CD8-positive, alpha-beta memory T cell (primary cell): ENCODE results near the gene TRAK2. TPM values are rescaled to one million over a fixed set of nuclear protein-coding genes. Genes with fewer than 3 reads are reported as not detected.
A peak's percentile ranks its signal among the peaks of the same experiment; 100 is the strongest.
"Not testable (repeated sequence)": the region's sequence is repeated elsewhere in the genome, so short reads cannot be mapped to it uniquely, and the experiment has no call there.

Source experiments
- CTCF ChIA-PET: fragments of 350-600 bp; sonication (Branson Sonifier 250); formaldehyde crosslinking; loops from one replicate; lab custom pipeline; 2021; ENCODE audit warnings: antibody characterized with exemption; lab: Charles Lee
- POLR2A ChIA-PET: fragments of 350-600 bp; sonication (Branson Sonifier 250); formaldehyde crosslinking; loops from one replicate; lab custom pipeline; 2021; ENCODE audit warnings: antibody characterized with exemption; lab: Charles Lee
- DNase-seq, 5 donors: peaks; one replicate each; pipeline versions ENCODE4 v3.0.0 to v3.0.0-alpha.2; 2020 to 2022; ENCODE audit warnings: mixed read lengths in 1 of 5
- H3K27ac ChIP-seq: one replicate; pipeline ENCODE4 v1.7.0; 2013; ENCODE audit warnings: low read depth, mild to moderate bottlenecking, low read length, moderate library complexity
- H3K27me3 ChIP-seq: 2 replicates; pipeline ENCODE4 v1.7.0; 2013; ENCODE audit warnings: low read length, mild to moderate bottlenecking; ENCODE audit not compliant: insufficient read depth, poor library complexity, severe bottlenecking
- H3K36me3 ChIP-seq: 2 replicates; pipeline ENCODE4 v1.7.0; 2013; ENCODE audit warnings: mild to moderate bottlenecking, low read length, moderate library complexity; ENCODE audit not compliant: insufficient read depth
- H3K4me1 ChIP-seq: 2 replicates; pipeline ENCODE4 v1.7.0; 2013; ENCODE audit warnings: mild to moderate bottlenecking, low read length, moderate library complexity; ENCODE audit not compliant: insufficient read depth
- H3K4me3 ChIP-seq: 2 replicates; pipeline ENCODE4 v1.7.0; 2013; ENCODE audit warnings: mild to moderate bottlenecking, low read length
- H3K9me3 ChIP-seq: 2 replicates; pipeline ENCODE4 v1.7.0; 2013; ENCODE audit warnings: mild to moderate bottlenecking, low read length
- H3K27ac Mint-ChIP-seq, 8 donors: one replicate each; pipeline ENCODE4 v1.8.0; 2020 to 2021; ENCODE audit warnings: mixed read lengths in 8 of 8, mild to moderate bottlenecking in 6 of 8, inconsistent platforms in 3 of 8, moderate library complexity in 3 of 8
- H3K27me3 Mint-ChIP-seq, 2 donors: one replicate each; pipeline ENCODE4 v1.8.0; 2020 to 2021; ENCODE audit warnings: mixed read lengths in 2 of 2, mild to moderate bottlenecking in 1 of 2, moderate library complexity in 1 of 2
- H3K36me3 Mint-ChIP-seq, 3 donors: one replicate each; pipeline ENCODE4 v1.8.0; 2020 to 2021; ENCODE audit warnings: mixed read lengths in 3 of 3, inconsistent platforms in 1 of 3, mild to moderate bottlenecking in 1 of 3
- H3K4me1 Mint-ChIP-seq, 3 donors: one replicate each; pipeline ENCODE4 v1.8.0; 2020 to 2021; ENCODE audit warnings: mixed read lengths in 3 of 3, inconsistent platforms in 1 of 3, mild to moderate bottlenecking in 1 of 3
- H3K4me3 Mint-ChIP-seq, 7 donors: one replicate each; pipeline ENCODE4 v1.8.0; 2020 to 2021; ENCODE audit warnings: mixed read lengths in 7 of 7, mild to moderate bottlenecking in 6 of 7, moderate library complexity in 4 of 7, inconsistent platforms in 2 of 7
- H3K9me3 Mint-ChIP-seq, 5 donors: one replicate each; pipeline ENCODE4 v1.8.0; 2020 to 2022; ENCODE audit warnings: mixed read lengths in 5 of 5, mild to moderate bottlenecking in 3 of 5, moderate library complexity in 2 of 5, inconsistent platforms in 1 of 5
- polyA plus RNA-seq: library from polyadenylated mRNA; unstranded; fragments of 300-500 nt; fragmentation: Illumina TruSeq; gene quantifications from one replicate; pipeline ENCODE4 v1.2.3, GENCODE V29; 2021
- total RNA-seq, 2 experiments: library from RNA; stranded (reverse); gene quantifications; one replicate each; pipeline ENCODE4 v1.2.3, GENCODE V29; 2021

Gene TRAK2, protein sequence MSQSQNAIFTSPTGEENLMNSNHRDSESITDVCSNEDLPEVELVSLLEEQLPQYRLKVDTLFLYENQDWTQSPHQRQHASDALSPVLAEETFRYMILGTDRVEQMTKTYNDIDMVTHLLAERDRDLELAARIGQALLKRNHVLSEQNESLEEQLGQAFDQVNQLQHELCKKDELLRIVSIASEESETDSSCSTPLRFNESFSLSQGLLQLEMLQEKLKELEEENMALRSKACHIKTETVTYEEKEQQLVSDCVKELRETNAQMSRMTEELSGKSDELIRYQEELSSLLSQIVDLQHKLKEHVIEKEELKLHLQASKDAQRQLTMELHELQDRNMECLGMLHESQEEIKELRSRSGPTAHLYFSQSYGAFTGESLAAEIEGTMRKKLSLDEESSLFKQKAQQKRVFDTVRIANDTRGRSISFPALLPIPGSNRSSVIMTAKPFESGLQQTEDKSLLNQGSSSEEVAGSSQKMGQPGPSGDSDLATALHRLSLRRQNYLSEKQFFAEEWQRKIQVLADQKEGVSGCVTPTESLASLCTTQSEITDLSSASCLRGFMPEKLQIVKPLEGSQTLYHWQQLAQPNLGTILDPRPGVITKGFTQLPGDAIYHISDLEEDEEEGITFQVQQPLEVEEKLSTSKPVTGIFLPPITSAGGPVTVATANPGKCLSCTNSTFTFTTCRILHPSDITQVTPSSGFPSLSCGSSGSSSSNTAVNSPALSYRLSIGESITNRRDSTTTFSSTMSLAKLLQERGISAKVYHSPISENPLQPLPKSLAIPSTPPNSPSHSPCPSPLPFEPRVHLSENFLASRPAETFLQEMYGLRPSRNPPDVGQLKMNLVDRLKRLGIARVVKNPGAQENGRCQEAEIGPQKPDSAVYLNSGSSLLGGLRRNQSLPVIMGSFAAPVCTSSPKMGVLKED
- total RNA-seq, result 10 to 100 TPM; 24.9 to 26.0 TPM
- 40.1 TPM for polyA plus RNA-seq

GRCh38 chr2:201451292-201452057 is at the start of gene TRAK2, which contains the start of gene STRADB:
TSS of gene TRAK2 (minus strand) at chr2:201451458. CDS start at chr2:201420507, 30,951 bp downstream.
TSS of gene STRADB (plus strand) at chr2:201451740. CDS start at chr2:201454841, 3,101 bp downstream.
- H3K27me3 ChIP-seq, result no peaks in the 10 kb centered on the region
- H3K9me3 Mint-ChIP-seq, result no peaks in the 10 kb centered on the region
- POLR2A ChIA-PET, result interaction anchor here (0.7 to 2.9 kb wide), 13 partner anchors 11 to 815 kb away, joined by 3 to 18 read pairs (median 6); partner anchors contain the start of genes ALS2, CASP8, NIF3L1 and PPIL3
- peaks cover 0 to 23% (median 2%) of the 10 kb centered on the region in 3 donors for H3K36me3 Mint-ChIP-seq
- H3K4me3 ChIP-seq, result peak within 1 kb of the TSS; percentile 99
- peak within 1 kb of the TSS; percentile 92 to 99 (median 96) for H3K27ac Mint-ChIP-seq
- peak within 1 kb of the TSS; percentile 92 for H3K27ac ChIP-seq
- H3K27me3 Mint-ChIP-seq, result no peaks in the 10 kb centered on the region
- H3K36me3 ChIP-seq, result no peaks in the 10 kb centered on the region
- H3K4me1 ChIP-seq, result peaks cover 47% of the 10 kb centered on the region
- H3K9me3 ChIP-seq, result no peaks in the 10 kb centered on the region
- DNase-seq, result peak; percentile 94 to 97 (median 95)
- peaks cover 44 to 58% (median 56%) of the 10 kb centered on the region in 3 donors for H3K4me1 Mint-ChIP-seq
- H3K4me3 Mint-ChIP-seq, result peak within 1 kb of the TSS; percentile 96 to 100 (median 97)
- CTCF ChIA-PET, result interaction anchor here (0.8 to 2.5 kb wide), 11 partner anchors 10 to 330 kb away, joined by 3 to 11 read pairs (median 3); partner anchors contain the start of genes ALS2 and CASP10

- ChIA-PET POLR2A (no interaction called here), CTCF (no interaction called here)
- no peak overlapping the region for H3K27ac Mint-ChIP-seq
- no peak overlapping the region for H3K4me3 Mint-ChIP-seq
- no peaks in the 10 kb centered on the region for H3K27me3 ChIP-seq
- no peaks in the 10 kb centered on the region for H3K36me3 ChIP-seq
- H3K36me3 Mint-ChIP-seq, result peaks cover 4 to 41% (median 5%) of the 10 kb centered on the region in 3 donors
- H3K4me3 ChIP-seq, result no peak overlapping the region
- H3K4me1 Mint-ChIP-seq, result no peaks in the 10 kb centered on the region
- no peaks in the 10 kb centered on the region for H3K4me1 ChIP-seq
- H3K27ac ChIP-seq, result no peak overlapping the region
- no peak for DNase-seq
- H3K9me3 ChIP-seq, result no peaks in the 10 kb centered on the region
- H3K27me3 Mint-ChIP-seq, result peaks cover 2 to 4% of the 10 kb centered on the region in 2 donors
- peaks cover 17 to 29% (median 21%) of the 10 kb centered on the region in 5 donors for H3K9me3 Mint-ChIP-seq
Measured at GRCh38 chr2:201500534-201500933, 49.3 kb upstream of the TRAK2 start.

GRCh38 chr2:201496785-201497184 is 45.5 kb upstream of the TRAK2 start:
- H3K27ac ChIP-seq, result no peak overlapping the region
- Mint-ChIP-seq H3K27me3 (peaks cover 0 to 9% of the 10 kb centered on the region in 2 donors), H3K27ac (no peak overlapping the region), H3K9me3 (peaks cover 4 to 10% (median 7%) of the 10 kb centered on the region in 5 donors), H3K36me3 (peaks cover 0 to 17% (median 3%) of the 10 kb centered on the region in 3 donors), H3K4me3 (no peak overlapping the region), H3K4me1 (no peaks in the 10 kb centered on the region)
- ChIA-PET POLR2A (no interaction called here), CTCF (no interaction called here)
- H3K27me3 ChIP-seq, result no peaks in the 10 kb centered on the region
- no peaks in the 10 kb centered on the region for H3K36me3 ChIP-seq
- no peak for DNase-seq
- H3K4me3 ChIP-seq, result no peak overlapping the region
- H3K9me3 ChIP-seq, result no peaks in the 10 kb centered on the region
- no peaks in the 10 kb centered on the region for H3K4me1 ChIP-seq

DNA sequence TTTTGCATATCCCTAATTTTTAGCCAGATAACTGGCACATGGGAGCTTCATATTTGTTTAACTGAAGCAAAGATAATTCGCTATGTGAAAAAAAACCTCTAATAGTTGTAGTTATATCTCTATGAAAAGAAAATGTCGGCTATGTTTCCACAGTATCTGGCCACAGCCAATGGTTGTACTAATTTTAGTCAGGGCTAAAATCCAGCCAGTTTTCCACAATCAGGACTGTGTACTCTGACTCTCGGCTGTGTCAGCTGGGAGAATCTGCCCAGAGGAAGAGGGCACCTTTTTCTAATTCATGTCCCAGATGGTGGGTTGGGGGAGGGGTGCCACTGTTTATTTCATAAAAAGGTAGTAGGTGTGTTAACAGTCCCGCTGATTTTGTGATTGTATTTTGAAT is 39.0 kb upstream of the TRAK2 start:
- Mint-ChIP-seq H3K4me1 (no peaks in the 10 kb centered on the region), H3K27me3 (peaks cover 2 to 9% of the 10 kb centered on the region in 2 donors), H3K27ac (no peak overlapping the region), H3K36me3 (no peaks in the 10 kb centered on the region), H3K4me3 (no peak overlapping the region), H3K9me3 (no peaks in the 10 kb centered on the region)
- Histone ChIP-seq H3K4me3 (no peak overlapping the region), H3K27ac (no peak overlapping the region), H3K27me3 (no peaks in the 10 kb centered on the region), H3K4me1 (no peaks in the 10 kb centered on the region), H3K9me3 (no peaks in the 10 kb centered on the region), H3K36me3 (no peaks in the 10 kb centered on the region)
- DNase-seq, result no peak
- ChIA-PET CTCF (no interaction called here), POLR2A (no interaction called here)

- Mint-ChIP-seq H3K4me1 (no peaks in the 10 kb centered on the region), H3K36me3 (peaks cover 0 to 14% (median 0%) of the 10 kb centered on the region in 3 donors), H3K4me3 (no peak overlapping the region), H3K27me3 (peaks cover 0 to 5% of the 10 kb centered on the region in 2 donors), H3K27ac (no peak overlapping the region), H3K9me3 (peaks cover 0 to 4% (median 2%) of the 10 kb centered on the region in 5 donors)
- Histone ChIP-seq H3K4me1 (no peaks in the 10 kb centered on the region), H3K4me3 (no peak overlapping the region), H3K27me3 (no peaks in the 10 kb centered on the region), H3K9me3 (no peaks in the 10 kb centered on the region), H3K36me3 (no peaks in the 10 kb centered on the region), H3K27ac (no peak overlapping the region)
- CTCF ChIA-PET, result no interaction called here
- DNase-seq, result no peak
- POLR2A ChIA-PET, result no interaction called here
Measured at GRCh38 chr2:201484805-201485204, 33.5 kb upstream of the TRAK2 start.

GRCh38 chr2:201483758-201484157 is 32.5 kb upstream of the TRAK2 start:
- H3K27me3 Mint-ChIP-seq, H3K27ac Mint-ChIP-seq, CTCF ChIA-PET, DNase-seq, H3K4me3 Mint-ChIP-seq, H3K4me3 ChIP-seq, H3K4me1 Mint-ChIP-seq, H3K9me3 ChIP-seq, H3K27ac ChIP-seq, H3K4me1 ChIP-seq, H3K36me3 ChIP-seq, H3K27me3 ChIP-seq, H3K9me3 Mint-ChIP-seq: not testable (repeated sequence)
- POLR2A ChIA-PET, result interaction anchor here (0.7 kb wide), 1 partner anchor 115 kb away, joined by 3 read pairs; no protein-coding TSS in a partner anchor
- peaks cover 0 to 14% (median 0%) of the 10 kb centered on the region in 3 donors for H3K36me3 Mint-ChIP-seq

DNA sequence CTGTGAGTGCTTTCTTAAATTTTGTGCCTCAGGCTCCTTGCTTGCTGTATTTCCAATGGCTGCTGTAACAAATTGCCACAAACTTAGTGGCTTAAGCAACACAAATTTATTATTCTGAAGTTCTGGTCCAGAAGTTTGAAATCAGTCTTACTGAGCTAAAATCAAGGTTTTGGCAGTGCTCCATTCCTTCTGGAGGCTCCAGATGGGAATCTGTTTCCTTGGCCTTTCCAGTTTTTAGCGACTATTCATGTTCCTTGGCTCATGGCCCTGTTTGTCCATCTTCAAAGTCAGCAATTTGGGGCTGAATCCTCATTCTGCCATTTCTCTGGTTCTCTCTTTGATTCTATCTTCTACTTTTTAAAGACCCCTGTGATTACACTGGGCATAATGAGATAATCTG is 32.1 kb upstream of the TRAK2 start:
- H3K4me1 Mint-ChIP-seq, result no peaks in the 10 kb centered on the region
- H3K4me3 Mint-ChIP-seq, result no peak overlapping the region
- H3K4me3 ChIP-seq, result no peak overlapping the region
- H3K27ac Mint-ChIP-seq, result no peak overlapping the region
- H3K27me3 Mint-ChIP-seq, result peaks cover 0 to 5% of the 10 kb centered on the region in 2 donors
- CTCF ChIA-PET, result no interaction called here
- no peak for DNase-seq
- no peaks in the 10 kb centered on the region for H3K9me3 ChIP-seq
- H3K4me1 ChIP-seq, result no peaks in the 10 kb centered on the region
- no peak overlapping the region for H3K27ac ChIP-seq
- peaks cover 0 to 18% (median 3%) of the 10 kb centered on the region in 3 donors for H3K36me3 Mint-ChIP-seq
- POLR2A ChIA-PET, result interaction anchor here (0.7 kb wide), 1 partner anchor 115 kb away, joined by 3 read pairs; no protein-coding TSS in a partner anchor
- H3K27me3 ChIP-seq, result no peaks in the 10 kb centered on the region
- H3K36me3 ChIP-seq, result no peaks in the 10 kb centered on the region
- peaks cover 0 to 4% (median 2%) of the 10 kb centered on the region in 5 donors for H3K9me3 Mint-ChIP-seq
